GM11168 (cell line): Measurements from ENCODE around the gene ALG14.
"Not testable (repeated sequence)": the region's sequence is repeated elsewhere in the genome, so short reads cannot be mapped to it uniquely, and the experiment has no call there.

Source experiments
- in situ Hi-C: fragments of 300-500 bp; cut with MboI; formaldehyde crosslinking; loops from one replicate; pipeline ENCODE4 v1.12.0; 2022; ENCODE audit warnings: low sequenced_read_pairs; ENCODE audit not compliant: unreplicated experiment

Gene ALG14

DNA sequence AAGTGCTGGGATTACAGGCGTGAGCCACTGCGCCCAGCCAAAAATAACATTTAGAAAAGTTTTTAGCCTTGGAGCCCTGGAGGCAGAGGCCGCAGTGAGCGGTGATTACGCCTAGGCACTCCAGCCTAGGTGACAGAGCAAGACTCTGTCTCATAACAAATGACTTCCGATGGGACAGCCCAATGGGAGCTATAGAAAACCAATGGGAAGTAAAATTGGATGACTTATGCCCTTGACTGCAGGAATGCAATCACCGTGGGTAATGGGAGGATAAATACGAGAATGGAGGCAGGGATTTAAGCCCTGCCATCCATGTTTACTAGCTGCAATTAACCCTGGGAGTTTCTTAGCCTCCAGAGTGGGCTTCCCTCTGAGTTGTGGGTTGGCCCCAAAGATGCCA, 108.9 kb downstream of the ALG14 start:
- in situ Hi-C loops = no loop called here

DNA sequence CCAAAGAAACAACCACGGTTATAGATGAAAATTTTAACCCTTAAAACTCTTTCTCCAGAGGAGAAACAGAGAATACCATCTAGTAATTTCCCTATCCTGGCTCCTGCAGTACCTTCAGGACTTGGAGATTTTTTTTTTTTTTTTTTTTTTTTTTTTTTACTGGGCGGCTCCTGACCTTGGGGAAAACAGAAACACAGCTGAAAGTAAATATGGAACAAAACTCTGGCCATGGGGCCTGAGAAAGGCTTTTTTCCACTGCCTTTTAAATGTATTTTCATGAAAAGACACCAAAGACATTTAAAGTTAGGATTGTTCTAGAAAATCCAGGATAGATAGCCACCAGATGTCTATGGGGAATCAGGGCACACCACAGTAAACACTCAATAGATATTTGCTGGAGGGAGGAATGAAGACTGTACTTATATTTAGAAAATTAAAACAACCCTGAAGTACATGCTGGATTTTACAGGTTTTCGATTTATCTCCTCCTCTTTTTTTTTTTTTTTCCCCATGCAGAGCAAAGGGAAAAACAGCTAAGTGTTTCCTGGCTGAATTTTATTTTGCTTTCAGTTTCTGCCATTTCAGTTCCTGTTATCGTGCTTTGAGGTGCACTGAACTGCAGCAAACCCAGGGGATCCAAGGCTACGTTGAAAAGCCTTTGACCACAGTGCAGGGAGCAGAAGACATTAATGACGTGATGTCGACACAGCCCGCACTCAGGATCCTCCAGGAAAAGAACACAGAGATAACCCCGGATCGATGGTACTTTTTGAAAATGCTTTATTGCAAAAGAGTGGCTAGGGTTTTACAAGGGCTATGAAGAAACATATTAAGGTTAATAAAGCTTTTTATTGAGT, 110.1 kb downstream of the ALG14 start:
- in situ Hi-C loops = no loop called here

DNA sequence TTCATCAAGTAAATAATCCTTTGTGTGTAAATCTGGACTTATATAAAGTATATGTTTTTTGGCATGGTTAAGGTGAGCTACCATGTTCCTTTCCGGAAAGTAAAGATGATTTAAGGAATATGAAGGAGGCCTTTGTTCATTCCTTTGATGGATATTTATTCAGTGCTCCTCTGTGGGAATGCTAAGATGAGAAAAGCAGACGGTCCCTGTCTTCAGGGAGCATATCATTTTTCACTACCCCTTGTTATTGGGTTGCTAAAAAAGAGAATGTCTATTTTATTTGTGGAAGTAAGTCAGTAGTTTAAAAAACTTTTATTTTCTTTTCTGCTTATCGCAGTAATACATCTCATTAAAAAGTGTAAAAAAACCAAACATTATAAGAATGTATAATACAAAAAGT, 110.8 kb downstream of the ALG14 start:
- in situ Hi-C loops = no loop called here

DNA sequence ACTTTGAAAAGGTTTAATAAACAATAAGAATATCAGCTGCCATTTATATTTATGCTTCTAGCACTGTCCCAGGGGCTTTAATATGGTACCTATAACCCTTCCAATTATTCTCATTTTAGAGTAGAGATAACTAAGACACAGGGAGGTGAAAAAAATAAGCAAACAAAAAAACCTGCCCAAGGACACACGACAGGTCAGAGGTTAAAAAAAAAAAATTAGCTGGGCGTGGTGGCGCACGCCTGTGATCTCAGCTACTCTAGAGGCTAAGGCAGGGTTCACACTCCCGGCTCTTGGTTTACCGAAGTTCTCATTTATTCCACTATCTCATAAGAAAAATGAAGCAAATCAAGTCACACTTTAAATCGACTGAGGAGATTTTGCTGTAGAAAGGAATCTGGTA, 111.2 kb downstream of the ALG14 start:
- in situ Hi-C loops = no loop called here

DNA sequence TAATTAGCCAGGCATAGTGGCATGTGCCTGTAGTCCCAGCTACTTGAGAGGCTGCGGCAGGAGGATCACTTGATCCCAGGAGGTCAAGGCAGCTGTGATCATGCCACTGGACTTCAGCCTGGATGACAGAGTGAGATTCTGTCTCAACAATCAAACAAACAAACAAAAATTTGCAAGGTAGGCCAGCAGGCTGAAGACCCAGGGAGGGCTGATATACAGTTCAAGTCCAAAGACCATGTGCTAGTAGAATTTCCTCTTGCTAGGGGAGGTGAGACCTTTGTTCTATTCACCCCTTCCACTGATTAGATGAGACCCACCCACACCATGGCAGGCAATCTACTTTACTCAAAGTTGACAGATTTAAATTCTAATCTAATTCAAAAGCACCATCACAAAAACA, 114.7 kb downstream of the ALG14 start:
- in situ Hi-C loops = no loop called here

DNA sequence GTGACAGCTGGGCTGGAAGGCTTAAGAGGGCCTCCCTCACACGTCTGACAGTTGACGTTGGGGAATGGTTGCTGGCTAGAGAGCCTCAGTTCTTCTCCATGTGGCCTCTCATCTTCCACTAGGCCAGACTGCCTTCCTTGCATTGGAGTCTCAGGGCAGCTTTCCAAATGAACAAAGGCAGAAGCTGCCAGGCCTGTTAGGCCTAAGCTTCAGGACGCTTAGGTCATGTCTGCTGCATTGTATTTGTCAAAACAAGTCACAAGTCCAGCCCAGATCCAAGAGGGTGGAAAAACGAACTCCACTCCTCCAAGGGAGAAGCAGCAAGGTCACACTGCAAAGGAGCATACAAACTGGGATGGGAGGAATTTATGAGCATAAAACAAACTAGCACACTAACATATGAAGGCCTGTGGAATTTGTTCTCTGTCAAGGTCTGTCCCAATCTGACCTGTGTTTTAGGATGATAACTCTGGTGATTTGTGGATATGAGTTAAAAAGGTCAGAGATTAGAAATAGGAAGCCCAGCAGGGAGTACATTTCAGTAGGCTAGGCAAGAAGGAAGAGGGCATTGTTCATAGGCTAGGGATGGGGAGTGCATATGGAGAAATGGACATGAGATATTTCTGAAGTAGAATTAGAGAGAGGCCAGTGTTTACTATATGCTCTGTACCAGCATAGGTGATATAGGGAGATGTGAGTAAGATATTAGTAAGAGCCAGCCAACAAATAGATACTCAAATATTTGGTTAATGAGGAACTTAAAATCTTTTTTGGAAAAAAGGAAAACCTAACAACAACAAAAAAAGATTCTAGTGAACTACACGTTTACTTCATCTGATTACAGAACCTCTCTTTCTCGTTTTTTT, 116.8 kb downstream of the ALG14 start:
- in situ Hi-C loops = no loop called here

DNA sequence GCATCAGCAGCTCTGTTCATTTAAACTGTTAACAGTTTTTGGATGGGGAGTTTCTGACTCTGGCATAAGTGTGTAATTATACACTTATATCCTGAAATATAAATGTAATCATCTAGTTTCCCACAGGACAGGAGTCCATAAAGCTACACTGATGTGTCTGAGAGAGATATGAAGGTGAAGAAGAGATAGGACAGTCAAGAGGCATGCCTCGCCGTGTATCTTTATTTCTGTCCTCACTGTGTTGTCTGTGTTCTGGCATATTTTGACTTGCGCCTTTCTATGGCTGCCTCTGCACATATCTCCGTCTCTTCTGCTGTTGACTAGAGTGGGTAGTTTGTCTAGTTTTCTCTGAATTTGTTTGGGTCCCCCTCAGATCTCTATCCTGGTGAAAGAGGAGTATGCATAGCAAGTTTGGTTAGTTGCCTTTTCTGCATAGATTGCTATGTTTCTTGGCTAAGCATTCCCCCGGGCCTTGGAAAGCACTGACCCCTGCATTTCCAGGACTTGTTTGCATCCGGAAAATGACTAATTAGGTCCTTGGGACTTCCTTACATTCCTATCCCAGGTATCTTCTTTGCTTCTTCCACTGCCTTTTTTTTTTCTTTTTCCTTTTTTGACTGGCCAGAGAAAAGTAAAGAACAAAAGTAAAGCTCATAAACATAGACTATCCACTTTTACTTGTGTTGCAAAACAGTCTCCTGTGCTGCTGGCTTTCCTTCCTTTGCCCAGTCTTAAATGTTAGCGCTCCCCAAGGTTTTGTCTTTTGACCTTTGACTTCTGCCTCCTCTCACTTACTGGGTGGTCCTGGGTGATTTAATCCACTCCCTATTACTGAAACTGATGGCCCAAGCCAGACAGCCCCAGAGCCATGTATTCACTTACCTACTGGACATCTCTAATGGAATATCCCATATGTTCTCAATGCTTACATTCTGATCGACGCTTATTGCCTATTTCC, 118.2 kb downstream of the ALG14 start:
- in situ Hi-C loops = no loop called here

DNA sequence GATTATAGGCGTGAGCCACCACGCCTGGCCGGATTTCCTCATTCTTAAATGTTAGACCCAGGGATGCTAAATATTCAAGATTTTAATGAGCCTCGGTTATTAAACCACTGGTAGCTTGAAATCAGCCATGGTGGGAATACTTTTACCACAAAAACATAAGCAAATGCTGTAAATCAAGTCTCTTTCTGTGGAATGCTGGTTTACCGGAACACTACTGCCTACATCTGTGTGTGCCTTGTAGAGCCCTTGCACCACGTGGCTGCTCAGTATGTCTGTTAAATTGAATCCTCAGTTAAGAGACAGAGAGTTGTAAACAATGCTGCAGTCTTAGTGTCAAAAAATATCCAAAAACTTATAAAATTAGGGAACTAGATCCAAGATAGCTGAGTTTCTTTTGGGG, 119.0 kb downstream of the ALG14 start:
- in situ Hi-C loops = no loop called here

DNA sequence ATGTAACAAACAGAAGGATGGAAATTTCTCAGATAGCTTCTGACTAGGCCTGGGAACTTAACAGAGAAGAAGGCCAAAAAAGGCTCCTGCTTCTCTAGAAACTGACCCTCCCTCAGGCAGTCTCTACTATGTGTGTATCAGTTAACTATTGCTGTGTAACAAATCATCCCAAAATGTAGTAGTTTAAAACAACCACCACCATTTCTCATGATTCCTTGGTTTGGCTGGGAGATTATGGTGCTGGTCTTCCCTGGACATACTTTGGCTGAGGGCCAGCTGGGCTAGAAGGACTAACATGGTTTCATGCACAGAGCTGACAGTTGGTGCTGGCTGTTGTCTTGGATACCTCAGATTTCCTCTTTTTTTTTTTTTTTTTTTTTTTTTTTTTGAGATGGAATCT, 119.6 kb downstream of the ALG14 start:
- in situ Hi-C loops = no loop called here

DNA sequence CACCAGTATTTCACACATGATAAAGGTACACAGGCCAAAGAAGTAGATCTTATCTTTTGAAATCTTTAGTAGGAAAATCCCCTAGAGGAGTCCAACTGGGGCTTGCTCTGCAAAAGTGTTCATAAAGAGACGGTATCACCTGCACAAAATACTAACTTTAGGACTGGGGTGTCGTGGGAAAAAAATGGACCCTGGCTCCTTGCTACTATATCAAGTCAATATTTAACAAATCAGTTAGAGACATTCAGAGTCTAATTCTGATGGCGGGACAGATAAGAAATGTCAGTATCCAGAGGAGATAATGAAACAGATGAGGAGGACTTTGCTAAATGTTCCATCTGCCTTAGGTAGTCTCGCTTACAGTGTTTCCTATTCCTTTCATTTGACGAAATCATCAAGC, 120.2 kb downstream of the ALG14 start:
- in situ Hi-C loops = no loop called here

DNA sequence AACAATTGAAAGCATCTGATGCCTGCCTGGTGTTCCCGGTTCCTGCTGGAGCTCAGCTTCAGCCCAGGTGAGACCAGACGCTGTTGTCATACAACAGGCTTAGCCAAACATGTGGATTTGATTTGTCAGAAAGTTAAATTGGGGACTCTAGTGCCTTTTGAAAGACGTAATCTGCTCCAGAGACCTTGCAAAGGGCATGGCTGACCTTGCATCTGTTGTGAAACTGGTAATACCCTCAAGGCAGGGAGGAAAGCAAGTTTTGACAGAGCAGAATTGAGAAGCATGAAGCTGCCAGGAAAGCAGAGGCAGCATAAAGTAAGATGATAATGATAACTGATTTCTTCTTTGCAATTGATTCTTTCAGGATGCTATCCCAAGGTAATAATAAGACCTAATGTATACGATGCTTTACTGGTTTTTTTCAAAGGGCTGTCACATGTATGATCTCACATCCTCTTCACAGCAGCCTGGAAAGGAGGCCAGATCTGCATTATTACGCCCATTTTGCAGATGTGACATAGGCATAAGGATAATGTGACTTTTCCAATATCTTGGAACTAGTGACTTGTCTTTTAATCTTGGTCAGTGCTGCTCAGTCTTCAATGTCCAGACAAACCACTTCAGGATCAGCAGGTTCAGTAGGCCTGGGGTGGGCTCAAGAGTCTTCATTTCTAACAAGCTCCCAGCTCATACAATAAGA, 121.1 kb downstream of the ALG14 start:
- in situ Hi-C loops = no loop called here

DNA sequence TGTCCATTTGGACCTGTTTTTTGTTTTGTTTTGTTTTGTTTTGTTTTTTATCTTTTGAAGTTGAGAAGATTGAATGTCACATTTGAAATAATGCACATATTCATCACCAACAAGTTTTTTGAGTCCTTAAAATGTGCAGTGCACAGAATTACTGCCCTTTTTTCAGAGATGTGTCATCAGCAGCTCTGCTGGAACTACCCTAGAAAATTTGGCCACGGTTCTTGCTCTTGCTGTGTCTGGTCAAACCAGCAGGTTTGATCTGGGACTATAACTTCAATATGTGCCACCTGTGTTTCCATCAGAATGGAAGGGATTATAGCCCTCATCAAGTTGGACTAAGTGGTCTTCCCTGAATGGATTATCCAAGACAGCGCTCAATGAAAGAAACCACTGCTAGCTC, 121.7 kb downstream of the ALG14 start:
- in situ Hi-C loops = no loop called here

DNA sequence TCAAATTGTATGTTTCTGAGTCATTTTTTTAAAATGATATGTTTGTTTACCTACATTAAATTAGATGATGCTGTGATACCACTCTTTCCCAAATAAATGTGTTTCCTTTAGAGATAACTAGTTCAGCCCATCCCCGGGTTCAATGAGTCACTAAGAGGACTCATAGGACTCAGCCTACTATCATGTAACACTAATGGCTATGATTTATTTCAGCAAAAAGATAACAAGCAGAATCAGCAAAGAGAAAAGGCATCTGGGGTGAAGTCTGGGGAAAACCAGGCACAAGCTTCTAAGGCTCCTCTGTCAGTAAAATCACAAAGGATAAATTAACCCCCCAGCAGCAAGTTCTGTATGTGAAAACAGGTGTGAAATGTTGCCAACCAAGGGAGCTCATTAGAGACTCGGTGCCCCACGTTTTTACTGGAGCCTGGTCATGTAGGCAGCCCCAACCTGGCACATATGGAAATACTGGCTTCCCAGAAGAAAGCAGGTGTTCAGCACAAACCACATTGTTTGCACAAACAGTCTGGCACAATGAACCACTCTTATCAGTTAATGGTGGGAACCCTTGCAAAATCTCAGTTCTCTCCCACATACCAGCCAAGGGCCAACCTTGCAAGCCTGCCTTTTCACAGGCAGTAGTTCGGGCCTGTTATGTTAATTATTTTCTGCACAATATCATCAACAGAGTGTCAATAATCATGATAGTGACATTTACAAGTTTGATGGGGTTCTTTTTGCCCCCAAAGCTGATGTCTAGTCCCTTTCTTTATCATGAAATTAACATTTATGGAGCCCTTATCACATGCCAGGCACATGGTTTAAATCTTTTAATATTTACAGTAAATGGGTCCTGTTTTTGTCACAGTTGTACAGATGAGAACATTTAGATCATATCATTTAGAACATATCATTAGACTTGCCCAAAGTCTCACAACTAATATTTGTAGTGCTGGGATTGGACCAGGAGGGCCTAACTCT, 122.8 kb downstream of the ALG14 start:
- in situ Hi-C loops = no loop called here

DNA sequence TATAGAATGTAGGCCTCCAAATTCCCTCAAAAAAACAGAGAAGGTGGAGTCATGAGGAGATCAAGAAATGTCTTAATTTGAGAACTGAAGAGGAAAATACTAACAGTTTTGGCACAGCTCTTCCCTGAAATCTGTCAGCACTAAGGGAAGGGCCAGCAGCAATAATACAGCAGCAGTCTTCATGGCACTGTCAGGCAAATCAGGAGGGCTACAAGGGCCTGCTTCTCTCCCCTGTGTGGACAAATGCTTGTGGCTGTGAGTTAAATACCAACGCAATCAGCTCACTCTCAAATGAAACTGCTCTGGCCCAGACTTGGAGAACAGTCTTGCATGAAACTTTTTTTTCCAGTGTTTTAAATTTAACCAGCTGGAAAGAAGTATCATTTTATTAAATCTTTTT, 125.3 kb downstream of the ALG14 start:
- in situ Hi-C loops = no loop called here

DNA sequence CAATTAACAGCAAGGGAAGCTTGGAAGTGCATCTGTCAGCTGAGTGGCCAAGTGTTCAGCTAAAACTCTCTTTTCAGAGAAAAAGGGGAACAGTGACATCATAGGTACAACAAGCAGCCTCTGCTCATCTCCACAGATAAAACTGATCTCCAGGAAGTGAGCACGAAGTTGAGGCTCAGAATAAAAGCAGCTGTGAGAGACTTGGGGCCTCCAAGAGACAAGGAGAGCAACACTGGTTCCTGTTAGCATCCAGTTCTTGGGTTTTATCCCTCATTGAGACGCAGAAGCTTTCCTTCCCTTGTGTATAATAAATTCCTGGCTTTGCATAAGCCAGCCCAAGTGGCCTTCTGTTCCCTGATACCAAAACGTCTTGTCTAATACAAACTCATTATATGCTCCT, 125.9 kb downstream of the ALG14 start:
- in situ Hi-C loops = no loop called here

DNA sequence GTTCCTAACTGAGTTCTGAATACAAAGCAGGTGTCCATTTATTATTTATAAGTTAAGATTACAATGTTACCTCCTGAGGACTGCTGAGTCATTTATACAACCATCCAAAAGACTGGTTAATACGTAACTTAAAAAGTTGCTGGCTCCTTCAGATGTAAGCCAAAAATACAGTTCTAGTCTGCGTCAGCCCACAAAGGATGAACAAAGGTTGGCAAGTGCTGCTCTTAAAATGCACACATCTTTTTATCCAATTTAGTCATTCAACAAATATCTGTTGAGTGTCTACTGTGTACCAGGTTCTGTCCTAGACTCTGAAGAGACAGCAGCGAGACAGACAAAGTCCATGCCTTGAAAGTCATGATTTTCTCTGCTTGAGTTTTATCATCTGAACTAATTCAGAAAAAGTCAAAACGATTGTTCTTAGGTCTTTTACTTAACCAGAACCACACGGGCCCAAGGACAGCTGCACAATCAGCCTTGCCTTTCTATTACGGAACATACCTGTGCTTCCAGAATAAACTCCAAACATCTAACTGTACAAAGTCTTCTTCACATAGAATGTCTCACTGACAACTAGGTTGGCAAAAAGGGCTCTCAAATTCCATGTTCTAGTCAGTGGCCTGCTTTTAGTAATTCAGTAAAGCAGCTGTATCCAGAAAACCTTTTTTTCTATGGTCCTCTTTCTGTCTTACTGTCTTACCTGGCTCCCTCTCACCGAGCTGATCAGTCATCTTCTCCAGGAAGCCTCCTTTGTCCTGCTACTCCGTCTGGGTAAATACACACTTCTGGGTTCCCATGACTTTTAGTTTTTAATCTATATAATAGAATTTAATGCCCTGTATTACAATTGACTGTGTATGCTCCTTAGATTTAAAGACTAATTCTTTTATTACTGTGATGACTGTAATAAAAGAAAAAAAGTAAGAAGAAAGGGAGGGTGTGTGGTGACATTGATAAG, 130.3 kb downstream of the ALG14 start:
- in situ Hi-C loops = no loop called here

DNA sequence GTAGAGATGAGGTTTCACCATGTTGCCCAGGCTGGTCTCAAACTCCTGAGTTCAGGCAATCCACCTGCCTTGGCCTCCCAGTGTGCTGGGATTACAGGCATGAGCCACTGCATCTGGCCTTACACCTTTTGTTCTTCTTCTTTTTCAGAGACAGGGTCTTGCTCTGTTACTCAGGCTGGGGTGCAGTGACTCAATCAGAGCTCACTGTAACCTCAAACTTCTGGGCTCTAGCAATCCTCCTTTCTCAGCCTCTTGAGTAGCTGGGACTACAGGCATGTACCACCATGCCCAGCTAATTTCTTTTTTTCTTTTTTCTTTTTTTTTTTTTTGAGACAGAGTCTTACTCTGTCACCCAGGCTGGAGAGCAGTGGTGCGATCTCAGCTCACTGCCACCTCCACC, 131.3 kb downstream of the ALG14 start:
- in situ Hi-C loops = not testable (repeated sequence)

DNA sequence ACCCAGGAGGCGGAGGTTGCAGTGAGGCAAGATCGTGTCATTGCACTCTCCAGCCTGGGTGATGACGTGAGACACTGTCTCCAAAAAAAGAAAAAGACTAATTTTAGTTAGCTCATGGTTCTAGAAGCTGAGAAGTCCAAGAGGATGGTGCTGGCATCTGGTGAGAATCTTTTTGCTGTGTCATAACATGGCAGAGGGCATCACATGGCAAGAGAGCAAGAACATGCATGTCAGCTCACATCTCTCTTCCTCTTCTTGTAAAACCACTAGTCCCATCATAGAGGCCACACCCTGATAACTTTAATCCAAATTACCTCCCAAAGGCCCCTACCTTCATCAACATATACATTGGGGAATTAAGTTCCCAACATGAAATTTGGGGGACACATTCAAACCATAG, 132.0 kb downstream of the ALG14 start:
- in situ Hi-C loops = no loop called here
